Stimulated activated CD8-positive, alpha-beta memory T cell treated with anti-CD3 and anti-CD28 coated beads, Interleukin-4, amount 100 ng/mL, for 1 hour (primary cell): ENCODE data around the gene ZNF362.
A peak's percentile ranks its signal among the peaks of the same experiment; 100 is the strongest.

Source experiments
- DNase-seq, 2 donors: peaks; one replicate each; pipeline ENCODE4 v3.0.0-alpha.2; 2020; ENCODE audit warnings: low read depth in 2 of 2, low spot score in 1 of 2

The ZNF362 gene

GRCh38 chr1:33342041-33342723 lies 85.9 kb downstream of the ZNF362 start:
- DNase-seq, result no peak

GRCh38 chr1:33343539-33343938 lies 87.2 kb downstream of the ZNF362 start:
- DNase-seq, result no peak

DNA sequence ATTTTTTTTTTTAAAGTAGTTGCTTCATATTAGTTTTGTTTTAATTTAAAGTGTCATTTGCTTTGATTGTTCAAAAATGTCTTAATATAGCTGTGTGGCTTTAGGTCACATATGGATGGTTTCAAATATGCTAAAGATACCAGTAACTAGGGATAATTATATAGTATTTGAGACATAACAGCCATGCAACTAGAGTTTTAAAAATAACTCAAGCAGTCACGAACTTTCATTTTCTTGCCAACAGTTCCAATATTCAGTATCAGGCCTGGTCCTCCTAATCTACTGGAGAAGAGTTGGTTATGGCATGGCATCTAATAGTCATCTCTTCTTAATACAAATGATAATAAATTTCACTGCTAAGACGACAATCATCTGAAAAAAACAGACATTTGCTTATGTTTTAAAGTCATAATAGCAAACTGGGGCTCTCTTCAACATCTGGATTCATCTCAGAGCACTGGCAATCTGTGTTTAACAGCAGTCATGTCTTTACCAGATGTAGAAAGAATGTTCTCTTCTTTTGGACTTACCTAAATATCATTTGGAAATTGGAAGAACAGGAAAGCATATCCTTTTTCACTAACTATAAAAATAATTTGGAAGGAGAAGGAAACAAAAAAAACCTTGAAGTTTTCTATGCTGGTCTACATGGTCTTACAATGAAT lies 88.7 kb downstream of the ZNF362 start:
- no peak for DNase-seq

DNA sequence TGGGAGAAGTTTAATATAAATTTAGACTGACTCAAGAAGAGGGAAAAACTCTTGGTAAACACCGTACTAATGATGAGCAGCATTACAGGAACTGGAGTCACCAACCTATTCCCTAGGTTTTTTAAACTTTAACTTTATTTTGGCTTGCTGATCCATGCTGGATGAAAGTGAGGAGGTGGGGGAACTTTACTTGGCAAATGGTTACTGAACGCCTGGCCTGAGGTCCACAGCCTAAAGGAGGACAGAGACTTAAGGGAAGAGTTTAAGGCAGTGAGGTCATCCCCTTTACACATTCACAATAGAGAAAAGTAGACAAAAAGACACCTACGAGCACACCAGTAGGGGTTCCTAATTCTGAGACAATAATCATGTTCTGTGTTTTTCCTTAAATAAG lies 90.2 kb downstream of the ZNF362 start:
- no peak for DNase-seq

GRCh38 chr1:33346927-33347649 lies 90.8 kb downstream of the ZNF362 start:
- no peak for DNase-seq

DNA sequence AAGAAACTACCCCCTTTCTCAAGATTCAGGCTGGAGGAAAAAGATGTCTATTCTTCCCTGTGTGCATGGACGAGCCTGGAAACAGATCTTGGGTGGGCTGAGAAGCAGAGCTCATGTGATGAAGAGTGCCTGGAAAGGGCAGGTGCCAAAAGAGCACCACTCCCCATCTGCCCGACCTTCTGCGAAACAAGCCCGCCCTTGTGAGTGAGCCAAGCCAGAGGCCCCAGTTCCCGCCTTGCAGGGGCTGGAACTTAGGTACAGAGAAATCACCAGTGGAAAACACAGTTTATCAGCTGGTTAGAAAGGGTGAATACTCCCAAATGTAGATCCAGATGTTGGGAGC lies 91.3 kb downstream of the ZNF362 start:
- DNase-seq, result no peak

DNA sequence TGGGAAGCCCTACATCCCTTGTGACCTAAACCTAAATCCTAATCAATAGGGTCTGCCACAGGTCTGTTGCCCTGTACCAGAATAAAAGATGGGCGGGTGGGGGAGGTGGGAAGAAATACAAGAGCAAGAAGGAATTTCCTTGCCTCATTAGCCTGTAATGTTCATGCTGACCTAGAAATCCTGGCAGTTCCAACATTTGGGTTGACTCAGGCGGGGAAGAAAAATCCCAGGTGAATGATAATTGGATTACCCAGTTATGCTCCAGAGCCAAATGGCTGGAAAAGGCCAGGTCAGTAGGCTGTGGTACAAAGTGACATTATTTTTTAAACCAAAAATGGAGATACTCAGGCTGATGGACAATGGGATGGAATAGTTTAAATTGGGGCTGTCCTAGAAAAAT lies 91.9 kb downstream of the ZNF362 start:
- no peak for DNase-seq

DNA sequence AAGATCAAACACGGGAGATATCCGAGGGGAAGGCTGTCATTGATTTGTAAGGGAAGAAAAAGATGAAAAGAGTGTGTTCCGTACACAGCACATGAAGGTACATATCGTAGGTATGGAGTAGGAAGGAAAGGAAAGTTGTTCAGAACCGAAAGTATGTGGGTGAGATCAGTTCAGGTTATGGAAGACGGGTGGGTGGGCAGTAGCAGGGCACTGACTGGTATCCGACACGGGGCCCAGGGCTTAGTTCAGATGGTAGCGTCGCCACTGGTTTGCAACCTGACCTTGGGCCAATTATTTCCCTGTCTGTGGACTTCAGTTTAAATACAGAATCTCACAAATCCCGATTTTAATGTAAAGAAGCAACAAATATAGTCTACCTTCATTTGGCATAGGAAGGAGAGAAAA lies 92.4 kb downstream of the ZNF362 start:
- DNase-seq, result no peak

GRCh38 chr1:33349081-33349759 lies 92.9 kb downstream of the ZNF362 start:
- DNase-seq, result peak; percentile 5 to 13

- DNase-seq, result peak; percentile 52 to 55
Measured at GRCh38 chr1:33349778-33350610, 93.7 kb downstream of the ZNF362 start.
